Measurements from ENCODE around the gene PHRF1.

Gene PHRF1

GRCh38 chr11:533586-534395, 42.5 kb upstream of the PHRF1 start:
- peaks cover 16% of the 10 kb centered on the region for H3K36me3 ChIP-seq (ENCODE audit: control insufficient read depth, insufficient read depth, low read length)
- no peaks in the 10 kb centered on the region for H3K27me3 ChIP-seq (replicated peaks; ENCODE audit: control insufficient read depth, insufficient read depth, low read length, poor library complexity, severe bottlenecking)
- H3K9me3 ChIP-seq (ENCODE audit: control insufficient read depth, low read length) = no peaks in the 10 kb centered on the region
- DNase-seq = no peak
- peaks cover 33% of the 10 kb centered on the region for H3K4me1 ChIP-seq (ENCODE audit: control insufficient read depth, insufficient read depth, low read length, poor library complexity, severe bottlenecking)
- H3K27ac ChIP-seq (ENCODE audit: insufficient read depth, low read length, poor library complexity, severe bottlenecking) = no peak overlapping the region
- no peak overlapping the region for H3K4me3 ChIP-seq (ENCODE audit: insufficient read depth, low read depth, low read length, poor library complexity, severe bottlenecking)

- H3K27ac ChIP-seq (ENCODE audit: insufficient read depth, low read length, poor library complexity, severe bottlenecking) = peak overlapping the region; percentile 35
- peaks cover 16% of the 10 kb centered on the region for H3K36me3 ChIP-seq (ENCODE audit: control insufficient read depth, insufficient read depth, low read length)
- no peaks in the 10 kb centered on the region for H3K9me3 ChIP-seq (ENCODE audit: control insufficient read depth, low read length)
- H3K4me3 ChIP-seq (ENCODE audit: insufficient read depth, low read depth, low read length, poor library complexity, severe bottlenecking) = peak overlapping the region; percentile 54
- no peaks in the 10 kb centered on the region for H3K27me3 ChIP-seq (replicated peaks; ENCODE audit: control insufficient read depth, insufficient read depth, low read length, poor library complexity, severe bottlenecking)
- H3K4me1 ChIP-seq (ENCODE audit: control insufficient read depth, insufficient read depth, low read length, poor library complexity, severe bottlenecking) = peaks cover 33% of the 10 kb centered on the region
- DNase-seq = no peak
These were observed 41.7 kb upstream of the PHRF1 start for GRCh38 chr11:534396-535209.

- no peak overlapping the region for H3K27ac ChIP-seq (ENCODE audit: insufficient read depth, low read length, poor library complexity, severe bottlenecking)
These were observed 41.1 kb upstream of the PHRF1 start for GRCh38 chr11:535210-535518.

GRCh38 chr11:535519-536454, 40.5 kb upstream of the PHRF1 start, which contains the start of gene HRAS:
TSS of gene HRAS (minus strand) at chr11:535576.
- H3K36me3 ChIP-seq (ENCODE audit: control insufficient read depth, insufficient read depth, low read length) = peaks cover 16% of the 10 kb centered on the region
- no peaks in the 10 kb centered on the region for H3K27me3 ChIP-seq (replicated peaks; ENCODE audit: control insufficient read depth, insufficient read depth, low read length, poor library complexity, severe bottlenecking)
- H3K27ac ChIP-seq (ENCODE audit: insufficient read depth, low read length, poor library complexity, severe bottlenecking) = peak within 1 kb of the TSS; percentile 84
- H3K9me3 ChIP-seq (ENCODE audit: control insufficient read depth, low read length) = no peaks in the 10 kb centered on the region
- H3K4me1 ChIP-seq (ENCODE audit: control insufficient read depth, insufficient read depth, low read length, poor library complexity, severe bottlenecking) = peaks cover 33% of the 10 kb centered on the region
- peak within 1 kb of the TSS; percentile 68 for H3K4me3 ChIP-seq (ENCODE audit: insufficient read depth, low read depth, low read length, poor library complexity, severe bottlenecking)
- DNase-seq = peak; percentile 91 to 93 (median 93)

More at GRCh38 chr11:535210-535518, 41.1 kb upstream of the PHRF1 start:
- Histone ChIP-seq H3K27me3 (replicated peaks; ENCODE audit: control insufficient read depth, insufficient read depth, low read length, poor library complexity, severe bottlenecking) (no peaks in the 10 kb centered on the region), H3K36me3 (ENCODE audit: control insufficient read depth, insufficient read depth, low read length) (peaks cover 16% of the 10 kb centered on the region), H3K9me3 (ENCODE audit: control insufficient read depth, low read length) (no peaks in the 10 kb centered on the region), H3K4me3 (ENCODE audit: insufficient read depth, low read depth, low read length, poor library complexity, severe bottlenecking) (peak overlapping the region; percentile 54), H3K4me1 (ENCODE audit: control insufficient read depth, insufficient read depth, low read length, poor library complexity, severe bottlenecking) (peaks cover 33% of the 10 kb centered on the region)
- DNase-seq = no peak

GRCh38 chr11:536841-537621, 39.2 kb upstream of the PHRF1 start, which contains the start of gene LRRC56:
TSS of gene LRRC56 (plus strand) at chr11:537527. CDS start at chr11:540685, 3,158 bp downstream.
- Histone ChIP-seq H3K27me3 (replicated peaks; ENCODE audit: control insufficient read depth, insufficient read depth, low read length, poor library complexity, severe bottlenecking) (no peaks in the 10 kb centered on the region), H3K4me3 (ENCODE audit: insufficient read depth, low read depth, low read length, poor library complexity, severe bottlenecking) (peak within 1 kb of the TSS; percentile 68), H3K4me1 (ENCODE audit: control insufficient read depth, insufficient read depth, low read length, poor library complexity, severe bottlenecking) (peaks cover 33% of the 10 kb centered on the region), H3K9me3 (ENCODE audit: control insufficient read depth, low read length) (no peaks in the 10 kb centered on the region), H3K36me3 (ENCODE audit: control insufficient read depth, insufficient read depth, low read length) (peaks cover 12% of the 10 kb centered on the region), H3K27ac (ENCODE audit: insufficient read depth, low read length, poor library complexity, severe bottlenecking) (peak within 1 kb of the TSS; percentile 84)
- peak; percentile 90 to 94 (median 91) for DNase-seq

GRCh38 chr11:537622-538430, 38.4 kb upstream of the PHRF1 start:
- Histone ChIP-seq H3K4me3 (ENCODE audit: insufficient read depth, low read depth, low read length, poor library complexity, severe bottlenecking) (peak overlapping the region; percentile 68), H3K36me3 (ENCODE audit: control insufficient read depth, insufficient read depth, low read length) (peaks cover 4% of the 10 kb centered on the region)

GRCh38 chr11:538431-539051, 37.7 kb upstream of the PHRF1 start:
- no peak for DNase-seq
- Histone ChIP-seq H3K9me3 (ENCODE audit: control insufficient read depth, low read length) (no peaks in the 10 kb centered on the region), H3K27me3 (replicated peaks; ENCODE audit: control insufficient read depth, insufficient read depth, low read length, poor library complexity, severe bottlenecking) (no peaks in the 10 kb centered on the region), H3K4me3 (ENCODE audit: insufficient read depth, low read depth, low read length, poor library complexity, severe bottlenecking) (no peak overlapping the region), H3K36me3 (ENCODE audit: control insufficient read depth, insufficient read depth, low read length) (no peaks in the 10 kb centered on the region), H3K4me1 (ENCODE audit: control insufficient read depth, insufficient read depth, low read length, poor library complexity, severe bottlenecking) (peaks cover 31% of the 10 kb centered on the region), H3K27ac (ENCODE audit: insufficient read depth, low read length, poor library complexity, severe bottlenecking) (peak overlapping the region; percentile 84)

More at GRCh38 chr11:537622-538430, 38.4 kb upstream of the PHRF1 start:
- Histone ChIP-seq H3K27me3 (replicated peaks; ENCODE audit: control insufficient read depth, insufficient read depth, low read length, poor library complexity, severe bottlenecking) (no peaks in the 10 kb centered on the region), H3K27ac (ENCODE audit: insufficient read depth, low read length, poor library complexity, severe bottlenecking) (peak overlapping the region; percentile 84), H3K9me3 (ENCODE audit: control insufficient read depth, low read length) (no peaks in the 10 kb centered on the region), H3K4me1 (ENCODE audit: control insufficient read depth, insufficient read depth, low read length, poor library complexity, severe bottlenecking) (peaks cover 33% of the 10 kb centered on the region)
- DNase-seq = no peak

GRCh38 chr11:539971-540481, 36.2 kb upstream of the PHRF1 start:
- Histone ChIP-seq H3K4me3 (ENCODE audit: insufficient read depth, low read depth, low read length, poor library complexity, severe bottlenecking) (no peak overlapping the region), H3K4me1 (ENCODE audit: control insufficient read depth, insufficient read depth, low read length, poor library complexity, severe bottlenecking) (peaks cover 21% of the 10 kb centered on the region), H3K27ac (ENCODE audit: insufficient read depth, low read length, poor library complexity, severe bottlenecking) (no peak overlapping the region), H3K9me3 (ENCODE audit: control insufficient read depth, low read length) (no peaks in the 10 kb centered on the region), H3K27me3 (replicated peaks; ENCODE audit: control insufficient read depth, insufficient read depth, low read length, poor library complexity, severe bottlenecking) (no peaks in the 10 kb centered on the region), H3K36me3 (ENCODE audit: control insufficient read depth, insufficient read depth, low read length) (no peaks in the 10 kb centered on the region)
- DNase-seq = no peak

Measured in effector memory CD4-positive, alpha-beta T cell (primary cell).